ENCODE data around the gene SLC1A7.

Gene SLC1A7

GRCh38 chr1:53134042-53134485, 8.4 kb downstream of the SLC1A7 start:
- no peak for DNase-seq (ENCODE audit: low spot score)

GRCh38 chr1:53133261-53134041, 9.0 kb downstream of the SLC1A7 start:
- no peak for DNase-seq (ENCODE audit: low spot score)
- no peak for TF ChIP-seq CTCF (IDR thresholded peaks at IDR 0.05; ENCODE audit: extremely low read depth, missing control alignments)

More at GRCh38 chr1:53134042-53134485, 8.4 kb downstream of the SLC1A7 start:
- no peak for TF ChIP-seq CTCF (IDR thresholded peaks at IDR 0.05; ENCODE audit: extremely low read depth, missing control alignments)

GRCh38 chr1:53132176-53132575, 10.3 kb downstream of the SLC1A7 start:
- no peak for DNase-seq (ENCODE audit: low spot score)

GRCh38 chr1:53131590-53131938, 10.9 kb downstream of the SLC1A7 start:
- no peak for DNase-seq (ENCODE audit: low spot score)
- no peak for TF ChIP-seq CTCF (IDR thresholded peaks at IDR 0.05; ENCODE audit: extremely low read depth, missing control alignments)

More at GRCh38 chr1:53132176-53132575, 10.3 kb downstream of the SLC1A7 start:
- TF ChIP-seq CTCF (IDR thresholded peaks at IDR 0.05; ENCODE audit: extremely low read depth, missing control alignments): no peak

- no peak for TF ChIP-seq CTCF (IDR thresholded peaks at IDR 0.05; ENCODE audit: extremely low read depth, missing control alignments)
- no peak for DNase-seq (ENCODE audit: low spot score)
These were observed 11.4 kb downstream of the SLC1A7 start for GRCh38 chr1:53130878-53131589.

GRCh38 chr1:53130598-53130877, 11.9 kb downstream of the SLC1A7 start:
- no peak for TF ChIP-seq CTCF (IDR thresholded peaks at IDR 0.05; ENCODE audit: extremely low read depth, missing control alignments)

GRCh38 chr1:53129891-53130597, 12.4 kb downstream of the SLC1A7 start:
- TF ChIP-seq CTCF (IDR thresholded peaks at IDR 0.05; ENCODE audit: extremely low read depth, missing control alignments): no peak
- DNase-seq (ENCODE audit: low spot score): no peak

More at GRCh38 chr1:53130598-53130877, 11.9 kb downstream of the SLC1A7 start:
- DNase-seq (ENCODE audit: low spot score): no peak

Data from GM20000 (cell line).